Right lung (tissue), 10 donors: Measurements from ENCODE around the gene TGFBRAP1. TPM values are rescaled to one million over a fixed set of nuclear protein-coding genes. Genes with fewer than 3 reads are reported as not detected.

ENCODE experiments used
- DNase-seq, 2 donors: peaks; one replicate each; pipeline ENCODE4 v3.0.0-alpha.2; 2013
- long read RNA-seq, 8 donors: transcript quantifications; one replicate each; lab custom pipeline, GENCODE V29; 2026
- polyA plus RNA-seq, 5 donors: library from polyadenylated mRNA; unstranded; fragments of 120-200 nt; gene quantifications; one replicate each; pipeline versions ENCODE4 v1.2.1 to v1.2.3, GENCODE V29; 2013; ENCODE audit warnings: inconsistent platforms in 1 of 5, low replicate concordance in 1 of 5; ENCODE audit not compliant: insufficient read length in 5 of 5, insufficient read depth in 1 of 5

Gene TGFBRAP1
- 10 to 100 TPM; 13.1 to 16.9 (median 13.3) TPM for polyA plus RNA-seq
- long read RNA-seq, donor 1, full-length matches to known transcripts, result 1 of 1 reads
- long read RNA-seq, donor 1, partial matches to known transcripts, result 0 of 1 reads
- long read RNA-seq, donor 1, other reads (novel, unspliced or antisense), result 0 of 1 reads
- long read RNA-seq, donor 2, full-length matches to known transcripts, result 1 of 1 reads
- long read RNA-seq, donor 2, partial matches to known transcripts, result 0 of 1 reads
- long read RNA-seq, donor 2, other reads (novel, unspliced or antisense), result 0 of 1 reads
- long read RNA-seq, donor 3, result 0 reads
- long read RNA-seq, donor 4, result 0 reads
- long read RNA-seq, donor 5, full-length matches to known transcripts, result 1 of 1 reads
- long read RNA-seq, donor 5, partial matches to known transcripts, result 0 of 1 reads
- long read RNA-seq, donor 5, other reads (novel, unspliced or antisense), result 0 of 1 reads
- long read RNA-seq, donor 6, full-length matches to known transcripts, result 1 of 6 reads
- long read RNA-seq, donor 6, partial matches to known transcripts, result 5 of 6 reads
- long read RNA-seq, donor 6, other reads (novel, unspliced or antisense), result 0 of 6 reads
- long read RNA-seq, donor 7, full-length matches to known transcripts, result 3 of 3 reads
- long read RNA-seq, donor 7, partial matches to known transcripts, result 0 of 3 reads
- long read RNA-seq, donor 7, other reads (novel, unspliced or antisense), result 0 of 3 reads
- long read RNA-seq, donor 8, full-length matches to known transcripts, result 1 of 1 reads
- long read RNA-seq, donor 8, partial matches to known transcripts, result 0 of 1 reads
- long read RNA-seq, donor 8, other reads (novel, unspliced or antisense), result 0 of 1 reads

GRCh38 chr2:105329561-105330495 is at the start of gene TGFBRAP1:
TGFBRAP1 (minus strand) TSS chr2:105329735; CDS start chr2:105308301, 21,434 bp downstream.
- peak; percentile 32 to 42 for DNase-seq

GRCh38 chr2:105378921-105379383 is 49.4 kb upstream of the TGFBRAP1 start:
- DNase-seq, result no peak

- no peak for DNase-seq
Observed at GRCh38 chr2:105378276-105378840, 48.8 kb upstream of the TGFBRAP1 start.

- no peak for DNase-seq
Observed at GRCh38 chr2:105377871-105378270, 48.3 kb upstream of the TGFBRAP1 start.

- DNase-seq, result no peak
Observed at GRCh38 chr2:105376789-105377240, 47.3 kb upstream of the TGFBRAP1 start.

GRCh38 chr2:105376010-105376409 is 46.5 kb upstream of the TGFBRAP1 start:
- DNase-seq, result no peak

- DNase-seq, result no peak
Observed at GRCh38 chr2:105375001-105375561, 45.5 kb upstream of the TGFBRAP1 start.

GRCh38 chr2:105373895-105374401 is 44.4 kb upstream of the TGFBRAP1 start:
- no peak for DNase-seq

- peak in 1 of 2 donors; percentile 38 for DNase-seq
Observed at GRCh38 chr2:105373344-105373781, 43.8 kb upstream of the TGFBRAP1 start.

- DNase-seq, result no peak
Observed at GRCh38 chr2:105371810-105372209, 42.3 kb upstream of the TGFBRAP1 start.

- DNase-seq, result no peak
Observed at GRCh38 chr2:105371156-105371555, 41.6 kb upstream of the TGFBRAP1 start.

GRCh38 chr2:105369777-105370690 is 40.5 kb upstream of the TGFBRAP1 start:
- peak; percentile 58 to 79 for DNase-seq

GRCh38 chr2:105368759-105369408 is 39.3 kb upstream of the TGFBRAP1 start:
- DNase-seq, result no peak

GRCh38 chr2:105365206-105365605 is 35.7 kb upstream of the TGFBRAP1 start:
- DNase-seq, result no peak

GRCh38 chr2:105364436-105365139 is 35.1 kb upstream of the TGFBRAP1 start:
- DNase-seq, result no peak

GRCh38 chr2:105362862-105363591 is 33.5 kb upstream of the TGFBRAP1 start:
- DNase-seq, result no peak
